Endothelial cell of umbilical vein (primary cell): ENCODE measurements around the gene RENBP. TPM values are rescaled to one million over a fixed set of nuclear protein-coding genes. Genes with fewer than 3 reads are reported as not detected.

ENCODE experiments used
- BruUV-seq: library from RNA; stranded (reverse); fragments of 400-500 nt; replicated peaks from 2 replicates; lab custom pipeline; 2021; lab: Mats Ljungman, UMichigan
- CTCF ChIA-PET: fragments of 300-600, 350-600 bp; sonication (Branson Sonifier 250); formaldehyde crosslinking; loops from one replicate; lab custom pipeline; 2021; ENCODE audit warnings: antibody characterized with exemption, inconsistent platforms; lab: Charles Lee
- POLR2A ChIA-PET: fragments of 300-600, 350-600 bp; sonication (Branson Sonifier 250); formaldehyde crosslinking; loops from one replicate; lab custom pipeline; 2021; ENCODE audit warnings: antibody characterized with exemption, inconsistent platforms; lab: Charles Lee
- DNase-seq: peaks from one replicate; pipeline ENCODE4 v3.0.0-alpha.2; 2011; ENCODE audit warnings: low read depth, low spot score
- FAIRE-seq: peaks from 2 replicates; lab custom pipeline; 2011; peaks lifted over from hg19 to GRCh38; lab: Jason Lieb, UNC
- H2AFZ ChIP-seq: 2 replicates; pipeline ENCODE4 v1.6.0; 2012; ENCODE audit warnings: low read depth, low read length, control low read depth, inconsistent platforms
- H3K27ac ChIP-seq: 2 replicates; pipeline ENCODE4 v1.5.1; 2011; ENCODE audit warnings: low read depth, mild to moderate bottlenecking, control low read depth, low read length, moderate library complexity; ENCODE audit not compliant: insufficient read depth
- H3K27me3 ChIP-seq, 2 experiments: 2 replicates each; pipeline versions ENCODE4 v1.6.0 to v1.6.1; 2011; ENCODE audit warnings: low read length in 2 of 2, mixed read lengths in 1 of 2; ENCODE audit not compliant: control insufficient read depth in 2 of 2, insufficient read depth in 2 of 2
- H3K36me3 ChIP-seq, 2 experiments: 2 replicates in 1 of 2; 3 replicates in 1 of 2; pipeline ENCODE4 v1.5.1; 2011; ENCODE audit warnings: low read length in 2 of 2, mild to moderate bottlenecking in 1 of 2, moderate library complexity in 1 of 2; ENCODE audit not compliant: control insufficient read depth in 2 of 2, insufficient read depth in 2 of 2; ENCODE audit errors: extremely low read depth in 1 of 2
- H3K4me1 ChIP-seq: 3 replicates; pipeline ENCODE4 v1.5.1; 2011; ENCODE audit warnings: mild to moderate bottlenecking, low read length; ENCODE audit not compliant: control insufficient read depth, insufficient read depth; ENCODE audit errors: extremely low read depth
- H3K4me2 ChIP-seq: 2 replicates; pipeline ENCODE4 v1.6.1; 2011; ENCODE audit warnings: low read length, control low read depth, mixed read lengths; ENCODE audit not compliant: insufficient read depth
- H3K4me3 ChIP-seq, 3 experiments: fragments of 200-600 bp in 1 of 3; sonication (generic), shearing (Covaris generic) in 1 of 3; replicated peaks in 1 of 3; 2 replicates each; pipeline ENCODE4 v1.5.1; 2011 to 2016; ENCODE audit warnings: control low read depth in 3 of 3, low read length in 3 of 3, mild to moderate bottlenecking in 2 of 3, inconsistent platforms in 1 of 3, low read depth in 1 of 3, moderate library complexity in 1 of 3; ENCODE audit not compliant: insufficient read depth in 1 of 3
- H3K79me2 ChIP-seq: 2 replicates; pipeline ENCODE4 v1.6.0; 2012; ENCODE audit warnings: low read length, inconsistent platforms; ENCODE audit not compliant: control insufficient read depth, insufficient read depth
- H3K9ac ChIP-seq: replicated peaks from 2 replicates; pipeline ENCODE3; 2011; ENCODE audit warnings: low read length, control low read depth; ENCODE audit not compliant: insufficient read depth; ENCODE audit errors: extremely low read depth
- H3K9me1 ChIP-seq: replicated peaks from 3 replicates; pipeline ENCODE4 v1.6.0; 2011; ENCODE audit warnings: mild to moderate bottlenecking, low read length; ENCODE audit not compliant: control insufficient read depth, insufficient read depth; ENCODE audit errors: extremely low read depth
- H3K9me3 ChIP-seq: replicated peaks from 2 replicates; pipeline ENCODE4 v1.5.1; 2012; ENCODE audit warnings: low read length, inconsistent platforms; ENCODE audit not compliant: control insufficient read depth, insufficient read depth
- H4K20me1 ChIP-seq: replicated peaks from 2 replicates; pipeline ENCODE3; 2011; ENCODE audit warnings: mild to moderate bottlenecking, low read length; ENCODE audit not compliant: control insufficient read depth, insufficient read depth; ENCODE audit errors: extremely low read depth
- CTCF ChIP-seq, 2 donors: IDR thresholded peaks; 1 replicate in 1 of 2; 2 replicates in 1 of 2; pipeline ENCODE4 v1.5.1; 2011; ENCODE audit warnings: low read length in 2 of 2, mild to moderate bottlenecking in 2 of 2, moderate library complexity in 2 of 2, control low read depth in 1 of 2, inconsistent platforms in 1 of 2, low read depth in 1 of 2; ENCODE audit not compliant: insufficient read depth in 1 of 2; ENCODE audit errors: extremely low read depth in 1 of 2
- FOS ChIP-seq: IDR thresholded peaks from 2 replicates; pipeline ENCODE4 v1.6.1; 2011; ENCODE audit warnings: mild to moderate bottlenecking, low read length, moderate library complexity, borderline replicate concordance; ENCODE audit not compliant: insufficient read depth
- JUN ChIP-seq: IDR thresholded peaks from 2 replicates; pipeline ENCODE4 v1.6.1; 2011; ENCODE audit warnings: borderline replicate concordance, low read depth; ENCODE audit not compliant: insufficient read length, insufficient read depth
- MYC ChIP-seq: IDR thresholded peaks from one replicate; pipeline ENCODE4 v1.6.1; 2011; ENCODE audit warnings: mild to moderate bottlenecking, low read depth, low read length
- POLR2A ChIP-seq: IDR thresholded peaks from 2 replicates; pipeline ENCODE4 v1.6.1; 2012; ENCODE audit warnings: low read depth, mild to moderate bottlenecking, control low read depth, low read length
- POLR2AphosphoS5 ChIP-seq: IDR thresholded peaks from 2 replicates; pipeline ENCODE4 v1.6.1; 2012; ENCODE audit warnings: low read depth, mild to moderate bottlenecking, control low read depth, low read length, moderate library complexity; ENCODE audit not compliant: insufficient read depth
- dilution Hi-C: fragments of 300-500 bp; cut with MboI; formaldehyde crosslinking; loops from one replicate; pipeline ENCODE4 v1.15.0; 2019; ENCODE audit warnings: low sequenced_read_pairs; ENCODE audit not compliant: extremely low pct_ligation_motif_present
- intact Hi-C: fragments of 100-400 bp; cut with micrococcal nuclease; formaldehyde crosslinking; loops from one replicate; pipeline ENCODE4 v1.10.0; 2022
- polyA plus RNA-seq, 4 experiments: library from polyadenylated mRNA; depleted of rRNA in 3 of 4; stranded (reverse) in 3 of 4; unstranded in 1 of 4; fragments of >200 nt; gene quantifications; 2 replicates each; pipeline versions ENCODE4 v1.2.1 to v1.2.3, GENCODE V29; 2011 to 2012; ENCODE audit warnings: missing spikeins in 1 of 4
- total RNA-seq: library from RNA; stranded (reverse); gene quantifications from 2 replicates; pipeline ENCODE4 v1.2.3, GENCODE V29; 2021

The RENBP gene
- total and polyA plus RNA-seq, 2 donors (not counting 3 experiments of a cell fraction or from before 2014, with no cell fraction given) = 8.0 to 16.0 TPM

- Histone ChIP-seq H3K4me3 (no peak overlapping the region), H3K9ac (no peak overlapping the region), H4K20me1 (no peaks in the 10 kb centered on the region), H3K36me3 (peaks cover 19 to 46% of the 10 kb centered on the region in 2 experiments), H3K9me1 (no peaks in the 10 kb centered on the region), H3K79me2 (peaks cover 9% of the 10 kb centered on the region), H3K27ac (no peak overlapping the region), H2AFZ (no peak overlapping the region), H3K4me2 (no peak overlapping the region), H3K9me3 (no peaks in the 10 kb centered on the region), H3K4me1 (peaks cover 31% of the 10 kb centered on the region), H3K27me3 (no peaks in the 10 kb centered on the region)
- no TSS peak for BruUV-seq
- no peak for TF ChIP-seq FOS
- no peak for TF ChIP-seq POLR2AphosphoS5
- TF ChIP-seq POLR2A = no peak
- no peak for TF ChIP-seq JUN
- no peak for TF ChIP-seq MYC
- no peak for TF ChIP-seq CTCF (IDR thresholded peaks at IDR 0.05; ENCODE audit: extremely low read depth in 1 of 2, insufficient read depth in 1 of 2, low read depth in 1 of 2, low read length in 2 of 2)
- DNase-seq (no peak), FAIRE-seq (no peak)
- POLR2A ChIA-PET = no interaction called here
- intact Hi-C loops = loop anchor here (2.0 kb wide), 1 partner anchor 17 kb away; no protein-coding TSS in a partner anchor
- dilution Hi-C loops = no loop called here
- CTCF ChIA-PET = interaction anchor here (5.0 to 9.4 kb wide), 2 partner anchors 27 to 187 kb away, joined by 68 to 253 read pairs; partner anchors contain the start of genes ARHGAP4 and PLXNB3
Measured at GRCh38 chrX:153951683-153952372, 7.4 kb upstream of the RENBP start.
